Inferior parietal cortex (tissue), 1 donor: ENCODE data around the gene FBXO42.
A peak's percentile ranks its signal among the peaks of the same experiment; 100 is the strongest.

Experiments used
- DNase-seq: peaks from one replicate; pipeline ENCODE4 v3.0.0-alpha.2; 2016; ENCODE audit errors: extremely low spot score

The FBXO42 gene

GRCh38 chr1:16351994-16352841 is at the start of gene FBXO42:
FBXO42 (minus strand) TSS chr1:16352480; CDS start chr1:16315418, 37,062 bp downstream.
- DNase-seq, result peak; percentile 92

DNA sequence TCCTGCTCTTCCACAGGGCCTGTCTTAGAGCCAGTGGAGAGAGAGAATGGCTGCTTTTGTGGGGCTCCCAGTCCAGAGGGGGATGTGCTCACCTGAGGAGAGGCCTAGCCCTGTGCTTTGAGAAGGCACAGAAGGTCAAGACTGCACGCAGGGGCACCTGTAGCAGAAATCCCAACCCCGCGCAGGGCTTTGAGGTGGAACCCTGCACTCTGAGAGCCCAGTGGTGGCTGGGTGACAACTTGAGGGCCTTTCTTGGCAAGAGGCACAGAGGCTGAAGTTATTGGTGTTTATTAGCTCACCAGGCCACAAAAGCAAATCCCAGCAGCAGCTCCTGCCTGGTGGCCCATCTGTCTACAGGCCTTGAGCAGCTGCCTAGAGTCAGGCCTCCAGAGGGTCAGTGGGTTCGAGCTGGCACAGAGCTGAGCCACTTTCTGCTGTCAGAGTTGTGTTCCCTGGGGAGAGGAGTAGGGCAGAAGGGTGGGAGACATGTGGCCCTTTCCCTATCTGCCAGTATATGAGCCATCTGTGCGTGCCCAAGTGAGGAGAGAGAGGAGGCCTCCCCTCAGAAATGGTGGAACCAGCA is 46.2 kb upstream of the FBXO42 start:
- DNase-seq, result no peak

DNA sequence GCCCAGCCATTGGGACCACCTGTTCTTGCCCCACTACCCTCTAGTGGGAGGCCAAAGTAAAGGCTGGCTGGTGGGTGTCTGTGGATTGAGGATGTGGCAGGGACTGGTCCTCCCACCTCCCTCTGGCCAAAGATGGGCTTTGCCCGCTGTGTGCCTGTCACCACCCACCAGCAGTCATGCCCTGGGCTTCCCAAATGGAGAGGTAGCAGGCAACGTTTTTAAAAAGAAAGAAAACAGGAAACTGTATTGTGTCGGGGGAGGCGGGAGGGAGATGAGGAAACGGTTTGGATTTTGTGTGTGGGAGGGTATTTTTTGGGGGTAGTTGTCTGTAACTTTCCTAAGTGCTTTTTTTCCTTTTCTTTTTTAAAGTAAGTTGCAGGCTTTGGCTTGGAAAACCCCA is 44.8 kb upstream of the FBXO42 start:
- DNase-seq, result no peak

- DNase-seq, result no peak
Measured at GRCh38 chr1:16396591-16396990, 44.3 kb upstream of the FBXO42 start.

- no peak for DNase-seq
Measured at GRCh38 chr1:16394977-16395376, 42.7 kb upstream of the FBXO42 start.

GRCh38 chr1:16393570-16394521 is 41.6 kb upstream of the FBXO42 start:
- no peak for DNase-seq

GRCh38 chr1:16392740-16393569 is 40.7 kb upstream of the FBXO42 start:
- no peak for DNase-seq

- DNase-seq, result no peak
Measured at GRCh38 chr1:16391411-16391810, 39.1 kb upstream of the FBXO42 start.

DNA sequence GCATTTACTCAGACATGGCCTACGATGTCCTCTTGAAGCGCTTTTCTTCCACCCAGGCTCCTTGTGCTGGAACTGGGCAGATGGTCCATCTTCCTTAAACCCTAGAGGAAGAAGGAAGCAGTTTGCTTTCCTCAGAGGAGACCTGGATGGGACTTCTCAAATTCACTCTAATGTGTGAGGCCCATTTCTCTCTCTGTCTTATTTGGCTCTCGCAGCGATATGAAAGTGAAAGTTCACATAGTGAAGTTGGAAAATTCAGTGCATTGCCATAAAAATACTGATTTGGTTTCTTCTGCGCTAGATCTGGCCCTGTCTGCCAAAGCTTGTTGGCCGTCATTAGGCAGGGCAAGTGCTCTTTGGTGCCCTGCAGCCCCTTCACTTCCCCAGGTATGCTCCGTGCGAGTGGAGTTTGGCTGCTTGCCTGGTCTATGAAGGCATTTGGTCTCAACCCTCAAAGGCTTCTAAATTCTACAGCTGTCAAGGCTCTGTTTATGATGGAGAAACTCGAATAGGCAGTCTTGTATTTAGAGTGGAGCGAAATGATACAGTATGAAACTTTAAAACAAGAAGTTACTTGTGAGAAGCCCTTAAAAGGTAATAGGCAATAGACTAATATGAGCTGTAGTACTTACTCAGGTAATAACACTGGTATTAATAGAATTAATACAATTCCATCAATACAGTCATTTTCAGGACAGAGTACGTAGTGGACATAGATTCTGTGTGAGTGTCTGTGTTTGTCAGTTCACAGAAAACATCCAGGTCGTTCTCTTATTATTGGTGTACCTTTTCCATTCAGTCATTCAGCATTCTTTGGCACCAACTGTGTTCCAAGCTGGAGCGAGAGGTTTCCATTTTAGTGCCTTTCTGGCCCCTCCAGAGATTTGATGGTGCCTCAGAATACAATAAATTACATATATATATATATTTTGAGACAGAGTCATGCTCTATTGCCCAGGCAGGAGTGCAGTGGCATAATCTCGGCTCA is 35.2 kb upstream of the FBXO42 start:
- DNase-seq, result no peak

DNA sequence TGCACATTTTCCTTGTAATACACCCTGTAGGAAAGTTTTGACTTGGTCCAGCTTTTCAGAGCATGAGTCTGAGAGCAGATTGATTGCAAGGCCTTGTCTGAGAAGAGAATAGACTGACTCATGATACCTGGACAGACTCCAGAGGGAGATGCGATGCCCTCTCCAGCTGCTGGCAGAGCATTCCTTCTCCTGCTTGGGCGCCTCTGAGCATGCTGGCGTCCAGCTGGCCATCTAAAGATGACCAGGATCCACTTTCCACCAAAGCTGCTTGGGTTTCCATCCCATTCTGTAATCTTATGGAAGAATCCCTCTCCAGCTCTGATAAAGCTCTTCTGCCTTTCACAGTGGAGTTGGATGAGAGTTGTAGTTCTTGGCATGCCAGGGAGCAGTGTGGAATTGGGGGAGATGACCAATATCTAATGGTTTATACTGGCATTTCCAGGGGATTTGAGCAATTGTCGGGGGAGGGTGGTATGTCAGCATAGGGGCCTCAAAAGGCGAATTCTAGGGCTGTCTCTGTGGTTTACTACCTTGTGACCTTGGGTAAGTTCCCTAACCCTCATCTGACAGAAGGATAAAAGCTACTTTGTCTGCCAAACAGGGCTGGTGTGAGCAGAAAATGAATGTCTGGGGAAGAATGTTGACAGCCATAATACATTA is 34.3 kb upstream of the FBXO42 start:
- peak; percentile 45 for DNase-seq

DNA sequence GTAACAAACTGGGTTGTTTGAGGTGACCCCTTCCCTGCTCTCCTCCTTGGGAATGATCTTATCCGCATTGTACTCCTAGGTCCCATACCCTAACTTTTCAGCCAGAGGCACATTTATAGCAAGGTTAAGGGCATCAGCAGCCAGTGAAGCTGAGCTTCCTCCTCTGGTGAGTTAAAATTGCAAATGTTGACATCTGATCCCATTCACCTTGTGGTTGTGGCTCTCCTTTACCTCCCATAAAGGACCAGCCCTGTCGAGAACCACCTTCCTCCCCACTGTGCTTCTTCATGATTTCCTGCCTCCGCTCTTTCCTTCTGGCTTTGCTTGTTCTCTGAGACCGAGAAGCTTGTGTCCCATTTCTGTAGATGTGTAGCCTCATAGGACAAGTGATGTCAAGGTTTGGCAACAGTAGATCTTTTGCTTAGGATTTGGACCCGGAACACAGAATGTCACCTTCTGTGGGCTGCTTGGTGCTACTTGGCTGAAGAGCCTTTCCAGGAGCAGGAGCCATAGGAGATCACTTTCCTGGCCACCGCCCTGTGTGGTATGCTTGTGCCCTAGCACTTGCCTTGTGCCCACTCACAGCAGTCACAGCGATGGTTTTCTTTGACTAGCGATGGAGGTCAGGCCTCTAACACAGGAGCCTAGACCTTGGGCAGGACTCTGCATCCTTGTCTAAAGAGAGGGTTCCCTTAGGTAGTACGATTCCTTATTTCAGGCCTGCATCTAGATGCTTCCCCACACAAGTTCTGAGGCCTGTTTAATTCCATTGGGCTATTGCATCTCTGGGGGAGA is 33.6 kb upstream of the FBXO42 start:
- DNase-seq, result no peak

- DNase-seq, result no peak
Measured at GRCh38 chr1:16383888-16384287, 31.6 kb upstream of the FBXO42 start.

GRCh38 chr1:16380868-16381267 is 28.6 kb upstream of the FBXO42 start:
- DNase-seq, result no peak

DNA sequence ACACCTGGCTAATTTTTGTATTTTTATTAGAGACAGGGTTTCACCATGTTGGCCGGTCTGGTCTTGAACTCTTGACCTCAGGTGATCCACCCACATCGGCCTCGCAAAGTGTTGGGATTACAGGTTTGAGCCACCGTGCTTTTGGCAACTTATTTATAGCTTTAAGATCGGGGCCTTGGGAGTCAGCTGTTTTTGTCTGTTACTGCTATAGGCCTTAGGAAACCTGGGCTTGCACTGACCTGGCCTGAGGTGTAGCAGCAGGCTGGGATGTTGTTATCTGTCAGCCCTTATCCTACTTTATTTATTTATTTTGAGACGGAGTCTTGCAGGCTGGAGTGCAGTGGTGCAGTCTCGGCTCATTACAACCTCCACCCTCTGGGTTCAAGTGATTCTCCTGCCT is 26.2 kb upstream of the FBXO42 start:
- no peak for DNase-seq

GRCh38 chr1:16376971-16377370 is 24.7 kb upstream of the FBXO42 start:
- DNase-seq, result no peak

GRCh38 chr1:16375521-16376340 is 23.5 kb upstream of the FBXO42 start:
- no peak for DNase-seq

GRCh38 chr1:16374266-16374665 is 22.0 kb upstream of the FBXO42 start:
- no peak for DNase-seq
